ENCODE results near the gene SCUBE1. TPM values are rescaled to one million over a fixed set of nuclear protein-coding genes. Genes with fewer than 3 reads are reported as not detected.
A peak's percentile ranks its signal among the peaks of the same experiment; 100 is the strongest.

The SCUBE1 gene
- total and polyA plus RNA-seq, 11 donors = 0.04 to 0.40 (median 0.24) TPM; not detected in 1

DNA sequence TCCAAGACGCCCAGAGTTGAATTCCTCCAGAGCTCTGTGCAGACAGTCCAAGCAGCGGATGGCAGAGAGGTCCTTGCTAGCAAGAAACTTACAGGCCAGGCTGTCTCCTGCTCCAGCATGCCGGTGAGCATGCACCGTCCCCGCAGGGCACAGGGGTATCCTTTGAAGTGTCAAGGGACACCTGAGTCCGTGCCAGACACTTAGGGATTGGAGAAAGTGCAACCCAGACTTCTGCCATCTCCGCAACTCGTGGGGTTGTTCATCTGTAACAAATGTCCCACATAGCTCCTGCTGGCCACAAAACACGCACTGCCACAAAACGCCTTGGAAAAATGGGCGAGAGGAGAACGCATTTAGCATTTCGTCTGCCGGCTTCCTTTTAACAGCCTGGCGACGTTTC lies 178.5 kb downstream of the SCUBE1 start:
- ATAC-seq = peak in 2 of 4 donors; percentile 5 to 21
- WGBS, 4 donors = 33 to 45% (median 43%) methylated on average over 16 of the region's 16 CpGs

DNA sequence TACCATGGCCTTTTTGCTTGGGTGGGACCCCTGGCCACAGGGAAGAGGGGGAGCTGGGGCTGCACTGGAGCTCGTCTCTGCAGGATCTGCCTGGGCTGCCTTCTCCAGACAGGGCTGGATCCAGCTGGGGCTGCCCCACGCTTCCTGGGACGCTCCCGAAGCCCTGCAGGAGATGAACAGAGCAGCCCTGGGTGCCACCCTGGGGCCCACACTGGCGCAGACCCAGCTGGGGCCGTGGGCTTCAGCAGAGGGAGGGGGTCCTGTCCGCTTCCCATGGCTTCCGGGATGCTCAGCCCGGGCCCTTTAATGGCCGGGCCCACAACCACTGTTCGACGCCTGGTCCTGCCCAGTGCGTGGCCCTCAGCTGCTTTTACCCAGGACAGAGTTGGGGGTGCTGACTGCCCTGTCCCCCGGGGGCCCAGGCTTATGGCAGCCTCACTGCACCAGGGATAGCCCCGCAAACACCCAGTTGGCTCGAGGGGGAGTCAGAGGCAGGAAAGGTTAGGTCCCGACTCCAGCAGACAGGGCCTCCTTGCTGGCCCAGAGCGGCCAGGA lies 179.9 kb downstream of the SCUBE1 start:
- peak overlapping the region in 2 of 12 donors; percentile 7 to 19 for H3K27ac ChIP-seq
- TF ChIP-seq POLR2A (IDR thresholded peaks at IDR 0.05) = no peak

More for the DNA sequence above, 178.5 kb downstream of the SCUBE1 start:
- peaks cover 0 to 31% (median 20%) of the 10 kb centered on the region in 12 donors for H3K4me1 ChIP-seq
- H3K36me3 ChIP-seq = peaks cover 0 to 63% (median 15%) of the 10 kb centered on the region in 9 donors
- no peak overlapping the region for H3K4me3 ChIP-seq
- TF ChIP-seq, protein P1, sequence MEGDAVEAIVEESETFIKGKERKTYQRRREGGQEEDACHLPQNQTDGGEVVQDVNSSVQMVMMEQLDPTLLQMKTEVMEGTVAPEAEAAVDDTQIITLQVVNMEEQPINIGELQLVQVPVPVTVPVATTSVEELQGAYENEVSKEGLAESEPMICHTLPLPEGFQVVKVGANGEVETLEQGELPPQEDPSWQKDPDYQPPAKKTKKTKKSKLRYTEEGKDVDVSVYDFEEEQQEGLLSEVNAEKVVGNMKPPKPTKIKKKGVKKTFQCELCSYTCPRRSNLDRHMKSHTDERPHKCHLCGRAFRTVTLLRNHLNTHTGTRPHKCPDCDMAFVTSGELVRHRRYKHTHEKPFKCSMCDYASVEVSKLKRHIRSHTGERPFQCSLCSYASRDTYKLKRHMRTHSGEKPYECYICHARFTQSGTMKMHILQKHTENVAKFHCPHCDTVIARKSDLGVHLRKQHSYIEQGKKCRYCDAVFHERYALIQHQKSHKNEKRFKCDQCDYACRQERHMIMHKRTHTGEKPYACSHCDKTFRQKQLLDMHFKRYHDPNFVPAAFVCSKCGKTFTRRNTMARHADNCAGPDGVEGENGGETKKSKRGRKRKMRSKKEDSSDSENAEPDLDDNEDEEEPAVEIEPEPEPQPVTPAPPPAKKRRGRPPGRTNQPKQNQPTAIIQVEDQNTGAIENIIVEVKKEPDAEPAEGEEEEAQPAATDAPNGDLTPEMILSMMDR (IDR thresholded peaks at IDR 0.05) = no peak
- peak in 1 of 5 donors; percentile 25 for DNase-seq
- H3K9me3 ChIP-seq = no peaks in the 10 kb centered on the region
- H3K27me3 ChIP-seq = no peaks in the 10 kb centered on the region
- intact Hi-C loops (cut with DNase I) = no loop called here
- no peak overlapping the region for H3K27ac ChIP-seq

GRCh38 chr22:43162412-43163150 lies 180.6 kb downstream of the SCUBE1 start:
- Histone ChIP-seq H3K4me3 (no peak overlapping the region), H3K27me3 (no peaks in the 10 kb centered on the region), H3K36me3 (peaks cover 0 to 53% (median 15%) of the 10 kb centered on the region in 9 donors), H3K4me1 (peaks cover 0 to 40% (median 23%) of the 10 kb centered on the region in 12 donors), H3K9me3 (no peaks in the 10 kb centered on the region), H3K27ac (no peak overlapping the region)
- TF ChIP-seq POLR2A (IDR thresholded peaks at IDR 0.05) = no peak
- TF ChIP-seq, protein P1 (IDR thresholded peaks at IDR 0.05) = no peak
- ATAC-seq (no peak), DNase-seq (no peak)
- intact Hi-C loops (cut with DNase I) = no loop called here
- WGBS, 4 donors = 94 to 97% (median 95%) methylated on average over 13 to 24 of the region's 24 CpGs

More for the DNA sequence above, 179.9 kb downstream of the SCUBE1 start:
- Histone ChIP-seq H3K4me1 (peaks cover 0 to 36% (median 23%) of the 10 kb centered on the region in 12 donors), H3K36me3 (peaks cover 0 to 58% (median 15%) of the 10 kb centered on the region in 9 donors), H3K4me3 (no peak overlapping the region), H3K9me3 (no peaks in the 10 kb centered on the region), H3K27me3 (no peaks in the 10 kb centered on the region)
- ATAC-seq (peak in 2 of 4 donors; percentile 2 to 3), DNase-seq (no peak)
- intact Hi-C loops (cut with DNase I) = no loop called here
- 85 to 92% (median 88%) methylated on average over 14 to 18 of the region's 18 CpGs for WGBS, 4 donors

DNA sequence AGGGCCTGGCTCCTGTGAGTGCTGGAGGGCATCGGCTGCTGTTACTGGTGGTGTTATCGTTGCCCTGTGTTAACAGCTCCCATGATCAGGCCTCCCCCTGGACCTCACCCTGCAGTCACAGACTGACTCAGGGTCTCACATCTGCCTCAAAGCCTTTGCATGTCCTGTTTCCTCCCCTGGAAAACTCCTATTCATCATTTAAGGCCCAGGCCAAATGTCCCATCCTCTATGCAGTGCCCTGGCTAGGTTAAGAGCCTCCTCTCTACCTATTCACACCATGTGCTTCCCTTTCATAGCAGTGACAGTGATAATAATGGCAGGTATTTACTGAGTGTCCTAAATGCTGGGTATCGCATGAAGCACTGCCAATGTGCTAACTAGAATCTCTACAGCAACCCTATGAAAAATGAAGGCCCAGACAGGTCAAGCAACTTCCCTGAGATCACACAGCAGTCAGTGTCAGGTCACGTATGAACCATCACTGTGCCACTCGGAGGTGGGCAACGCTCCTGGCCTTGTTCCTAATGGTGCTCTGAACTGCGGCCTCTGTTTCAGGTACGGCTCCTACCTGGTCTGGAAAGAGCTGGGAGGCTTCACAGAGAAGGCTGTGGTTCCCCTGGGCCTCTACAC lies 182.6 kb downstream of the SCUBE1 start:
- H3K36me3 ChIP-seq = peaks cover 0 to 45% (median 15%) of the 10 kb centered on the region in 9 donors

More for the DNA sequence above, 182.6 kb downstream of the SCUBE1 start:
- Histone ChIP-seq H3K27me3 (no peaks in the 10 kb centered on the region), H3K4me1 (peaks cover 0 to 46% (median 23%) of the 10 kb centered on the region in 12 donors), H3K9me3 (no peaks in the 10 kb centered on the region), H3K27ac (no peak overlapping the region), H3K4me3 (no peak overlapping the region)
- TF ChIP-seq, protein P1 (IDR thresholded peaks at IDR 0.05) = no peak
- no peak for TF ChIP-seq POLR2A (IDR thresholded peaks at IDR 0.05)
- 82 to 95% (median 88%) methylated on average over 6 to 8 of the region's 8 CpGs for WGBS, 4 donors
- intact Hi-C loops (cut with DNase I) = no loop called here
- DNase-seq = no peak
- ATAC-seq = no peak
